Ureter (tissue), 1 donor: ENCODE data around the gene ENPP1. TPM values are rescaled to one million over a fixed set of nuclear protein-coding genes. Genes with fewer than 3 reads are reported as not detected.
A peak's percentile ranks its signal among the peaks of the same experiment; 100 is the strongest.

Experiments used
- DNase-seq: peaks from one replicate; pipeline ENCODE4 v3.0.0-alpha.2; 2020; ENCODE audit warnings: low spot score
- total RNA-seq: library from RNA; stranded (reverse); gene quantifications from one replicate; pipeline ENCODE4 v1.2.4, GENCODE V29; 2023
- donor health status: DM: yes; HTN: yes; CAD: no.

Gene ENPP1
- 9.3 TPM for total RNA-seq

DNA sequence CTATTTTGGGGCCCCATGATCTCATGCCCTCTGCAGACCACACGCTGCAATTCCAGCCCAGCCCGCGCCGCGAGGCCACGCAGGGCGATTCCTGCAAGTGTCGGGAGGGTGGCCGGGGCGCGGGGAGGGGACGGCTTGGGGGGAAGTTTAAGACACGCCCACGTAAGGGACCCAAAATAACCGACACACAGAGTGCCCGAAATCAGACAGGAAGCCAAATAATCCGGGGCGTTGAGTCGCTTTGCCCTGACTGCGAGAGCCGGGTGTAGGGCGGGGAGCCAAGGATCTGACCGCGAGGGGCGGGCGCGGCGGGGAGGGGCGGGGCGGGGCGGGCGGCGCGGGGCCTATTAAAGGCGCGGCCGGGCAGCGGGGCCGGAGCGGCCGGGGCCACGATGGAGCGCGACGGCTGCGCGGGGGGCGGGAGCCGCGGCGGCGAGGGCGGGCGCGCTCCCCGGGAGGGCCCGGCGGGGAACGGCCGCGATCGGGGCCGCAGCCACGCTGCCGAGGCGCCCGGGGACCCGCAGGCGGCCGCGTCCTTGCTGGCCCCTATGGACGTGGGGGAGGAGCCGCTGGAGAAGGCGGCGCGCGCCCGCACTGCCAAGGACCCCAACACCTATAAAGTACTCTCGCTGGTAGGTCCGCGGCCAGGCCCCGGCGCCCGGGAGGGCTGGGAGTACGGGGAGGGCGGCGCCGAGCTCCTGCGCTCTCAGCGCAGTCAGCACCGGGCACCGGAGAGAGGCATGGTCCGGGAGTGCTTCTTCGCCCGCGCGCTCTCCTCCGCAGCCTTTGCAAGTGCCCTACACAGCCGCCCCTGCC lies at the start of gene ENPP1:
ENPP1 (plus strand) TSS at position 377 of the 816 bp plus-strand sequence; CDS start at position 393, 16 bp downstream.
- peak; percentile 74 for DNase-seq

DNA sequence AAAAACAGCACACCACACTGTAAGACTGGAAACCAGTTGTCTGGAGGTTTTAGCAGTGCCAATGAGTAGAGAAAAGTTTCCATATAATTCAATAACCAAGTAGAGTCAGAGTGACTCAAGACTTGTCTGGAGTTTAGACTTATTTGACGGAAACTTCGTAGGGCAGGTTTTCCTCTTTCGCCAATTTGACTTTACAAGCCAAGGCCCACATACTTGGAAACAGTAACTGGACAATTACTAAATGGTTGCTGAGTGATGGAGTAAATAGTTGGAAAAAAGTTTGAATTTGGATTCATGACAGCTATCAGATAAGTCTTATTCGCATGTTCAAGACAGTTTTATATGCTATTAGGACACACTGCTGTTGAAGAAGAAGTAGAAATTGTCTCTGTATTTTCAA lies 48.9 kb upstream of the ENPP1 start:
- DNase-seq, result no peak

DNA sequence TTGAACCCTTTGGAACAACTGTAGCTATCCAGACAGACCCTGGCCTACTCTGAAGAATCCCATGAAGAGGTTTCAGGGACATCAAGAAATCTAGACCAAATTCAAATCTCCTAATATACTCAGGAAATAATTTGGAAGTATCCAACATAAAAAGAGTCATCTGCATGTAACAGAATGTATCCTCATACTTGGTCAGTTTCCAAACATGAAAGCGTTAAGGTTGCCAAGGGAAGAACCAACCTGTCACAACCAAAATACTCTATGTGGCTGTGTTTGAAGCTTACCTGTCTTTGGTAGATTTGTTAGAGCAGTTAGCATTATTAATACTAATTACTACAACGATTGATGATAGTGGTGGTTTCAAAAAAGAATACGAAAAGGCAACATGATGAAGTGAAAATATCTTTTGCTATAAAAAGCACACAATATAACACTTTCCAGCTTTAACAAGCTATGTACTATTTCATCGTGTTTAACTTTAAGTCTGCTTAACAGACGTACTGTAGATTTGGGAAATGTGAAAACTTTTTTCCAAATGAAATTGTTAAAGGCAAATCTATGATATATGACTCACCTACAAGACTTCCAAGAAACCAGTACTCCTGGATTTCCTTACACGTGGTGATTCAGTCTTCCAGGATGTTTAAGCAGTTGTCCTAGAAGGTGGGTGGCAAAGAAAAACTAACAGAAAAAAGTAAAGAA lies 46.6 kb upstream of the ENPP1 start:
- no peak for DNase-seq

DNA sequence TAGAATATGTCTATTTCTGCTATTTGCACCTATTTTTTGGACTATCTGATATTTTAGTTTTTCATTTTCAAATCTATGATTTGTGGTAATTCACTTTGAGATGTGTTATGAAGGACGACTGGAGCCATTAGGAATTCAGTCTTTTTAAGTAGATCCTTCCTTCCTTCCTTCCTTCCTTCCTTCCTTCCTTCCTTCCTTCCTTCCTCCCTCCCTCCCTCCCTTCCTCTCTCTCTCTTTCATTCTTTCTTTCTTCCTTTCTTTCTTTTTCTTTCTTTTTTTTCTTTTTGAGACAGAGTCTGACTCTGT lies 46.1 kb upstream of the ENPP1 start:
- DNase-seq, result no peak

DNA sequence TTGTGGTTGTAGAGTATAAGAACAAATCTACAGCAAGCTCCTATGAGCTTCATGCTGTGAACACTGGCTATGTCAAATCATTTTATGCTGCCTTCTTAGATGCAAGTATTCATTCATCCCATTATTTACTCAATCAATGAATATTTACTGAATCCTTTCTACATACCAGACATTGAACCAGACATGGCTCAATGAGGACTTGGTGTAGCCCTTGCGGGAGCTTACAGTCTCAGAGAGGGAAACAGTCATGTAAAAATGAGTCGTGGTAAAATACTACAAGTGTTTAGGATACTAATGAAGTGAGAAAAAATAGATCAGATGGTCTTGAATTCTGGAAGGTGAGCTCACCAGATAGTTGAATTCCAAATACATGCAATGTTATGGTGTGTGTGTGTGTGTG lies 44.8 kb upstream of the ENPP1 start:
- DNase-seq, result no peak

DNA sequence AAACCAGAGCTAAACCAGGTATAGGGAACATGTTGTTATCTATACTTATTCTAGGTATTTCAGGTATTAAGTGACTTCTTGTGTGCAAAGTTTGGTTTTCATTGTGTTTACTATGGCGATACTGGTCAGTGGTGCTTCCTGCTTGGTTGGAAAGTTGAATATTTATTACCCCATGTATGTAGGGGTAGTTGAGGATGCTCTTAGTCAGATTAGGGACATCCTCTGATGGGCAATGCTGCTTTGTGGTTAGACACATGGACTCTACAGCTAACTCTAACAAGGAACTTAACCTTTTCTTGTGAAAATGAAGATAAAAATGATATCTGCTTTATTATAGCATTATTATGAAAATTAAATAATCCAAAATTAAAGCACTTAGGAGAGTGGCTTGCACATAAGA lies 44.1 kb upstream of the ENPP1 start:
- no peak for DNase-seq

DNA sequence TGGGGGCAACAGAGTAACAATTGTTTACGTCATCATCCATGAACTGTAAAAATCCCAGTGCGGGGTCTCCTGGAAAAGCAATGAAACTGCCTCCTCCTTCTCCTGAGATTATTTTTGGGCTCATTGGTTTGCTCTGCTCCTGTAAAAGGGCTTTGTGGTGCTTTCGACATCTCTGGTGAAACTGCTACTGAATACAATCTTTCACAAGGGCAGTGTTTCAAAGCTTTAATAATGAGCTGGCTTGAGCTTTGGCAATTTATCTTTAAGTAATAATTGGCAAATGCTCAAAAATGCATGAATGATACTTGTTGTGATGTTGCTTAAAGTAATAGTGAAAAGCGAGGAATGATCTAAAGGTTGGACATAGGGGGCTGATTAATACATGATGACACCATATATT lies 43.5 kb upstream of the ENPP1 start:
- no peak for DNase-seq

DNA sequence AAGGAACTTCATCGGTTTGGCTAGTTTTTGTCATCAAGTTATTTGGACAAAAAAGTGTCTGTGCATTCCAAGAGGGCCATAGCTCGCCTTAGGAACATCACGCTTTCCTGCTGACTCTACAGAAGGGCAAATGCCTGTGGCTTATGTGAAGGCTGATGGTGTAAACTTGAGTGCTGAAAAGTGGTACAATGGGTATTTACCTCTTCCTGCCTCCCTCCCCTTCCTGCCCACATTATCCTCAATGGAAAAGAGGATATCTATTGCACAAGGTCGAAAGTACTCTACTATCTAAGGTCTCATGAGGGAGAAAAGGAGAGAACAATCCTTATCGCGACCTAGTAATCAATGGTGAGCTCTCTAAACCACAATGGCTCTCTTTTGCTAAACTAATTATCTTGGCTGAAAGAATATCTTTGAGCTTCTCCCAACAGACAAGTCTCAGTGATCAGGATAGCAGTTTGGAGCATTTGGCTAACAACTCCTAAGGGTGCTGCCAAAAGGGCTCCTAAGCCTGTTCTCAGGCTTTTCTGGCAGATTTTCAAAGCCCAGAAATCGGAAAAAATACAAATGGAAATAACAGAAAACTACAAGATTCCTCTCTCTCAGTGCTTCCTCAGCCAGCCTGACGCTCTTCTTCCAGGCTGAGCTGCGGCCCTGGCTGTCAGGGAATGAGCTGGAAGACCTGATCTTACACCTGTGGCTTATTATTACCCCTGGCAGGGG lies 42.6 kb upstream of the ENPP1 start:
- no peak for DNase-seq

DNA sequence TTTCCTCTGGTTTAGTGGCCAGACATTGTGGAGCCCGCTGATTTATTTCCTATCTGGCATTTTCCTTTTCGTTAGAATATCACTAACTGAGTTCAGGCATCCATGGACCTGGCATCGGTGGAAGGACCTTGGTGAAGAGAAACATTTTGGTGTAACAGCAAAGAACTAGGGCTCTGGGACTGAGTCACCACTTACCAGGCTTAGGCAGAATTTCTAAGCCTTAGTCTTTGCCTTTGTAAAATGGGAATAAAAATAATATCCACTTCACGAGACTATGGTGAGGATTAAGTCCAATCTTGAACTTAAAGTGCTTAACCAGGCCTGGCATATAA lies 42.0 kb upstream of the ENPP1 start:
- no peak for DNase-seq

DNA sequence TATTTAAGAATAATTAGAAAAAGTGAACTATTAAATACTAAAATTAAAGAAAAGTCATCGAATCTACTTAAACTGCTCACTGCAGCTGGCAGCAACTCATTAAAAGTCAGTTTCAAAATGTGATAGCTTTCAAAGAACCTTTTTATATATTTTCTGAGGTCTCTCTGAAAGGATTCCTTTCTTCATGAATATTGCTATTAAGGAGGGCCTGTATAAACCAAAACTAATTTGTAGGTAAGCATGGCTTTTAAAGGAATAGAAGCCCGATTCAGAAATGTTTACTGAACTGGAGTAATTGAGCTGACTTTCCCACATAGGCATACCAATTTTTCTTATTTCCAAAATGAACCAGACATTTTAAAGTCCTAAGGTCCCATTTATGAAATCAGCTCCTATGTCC lies 41.2 kb upstream of the ENPP1 start:
- no peak for DNase-seq

DNA sequence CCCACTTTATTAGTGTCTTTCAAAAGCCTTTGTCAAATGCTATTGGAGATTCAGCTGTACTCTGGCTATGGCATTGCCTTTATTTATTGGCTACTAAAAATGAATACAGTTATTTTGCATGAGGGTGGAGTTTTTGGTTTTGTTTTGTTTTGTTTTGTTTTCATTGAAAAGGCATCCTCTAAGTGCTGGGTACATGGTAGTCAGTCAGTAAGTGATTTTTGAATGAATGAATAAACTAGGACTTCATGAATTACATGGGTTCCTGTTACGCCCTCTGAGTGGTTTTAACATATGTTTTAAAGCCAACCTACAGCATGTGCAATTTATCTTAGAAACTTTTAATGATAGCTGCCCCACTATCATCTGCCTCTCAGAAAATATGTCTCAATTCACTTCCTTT lies 38.9 kb upstream of the ENPP1 start:
- DNase-seq, result no peak

DNA sequence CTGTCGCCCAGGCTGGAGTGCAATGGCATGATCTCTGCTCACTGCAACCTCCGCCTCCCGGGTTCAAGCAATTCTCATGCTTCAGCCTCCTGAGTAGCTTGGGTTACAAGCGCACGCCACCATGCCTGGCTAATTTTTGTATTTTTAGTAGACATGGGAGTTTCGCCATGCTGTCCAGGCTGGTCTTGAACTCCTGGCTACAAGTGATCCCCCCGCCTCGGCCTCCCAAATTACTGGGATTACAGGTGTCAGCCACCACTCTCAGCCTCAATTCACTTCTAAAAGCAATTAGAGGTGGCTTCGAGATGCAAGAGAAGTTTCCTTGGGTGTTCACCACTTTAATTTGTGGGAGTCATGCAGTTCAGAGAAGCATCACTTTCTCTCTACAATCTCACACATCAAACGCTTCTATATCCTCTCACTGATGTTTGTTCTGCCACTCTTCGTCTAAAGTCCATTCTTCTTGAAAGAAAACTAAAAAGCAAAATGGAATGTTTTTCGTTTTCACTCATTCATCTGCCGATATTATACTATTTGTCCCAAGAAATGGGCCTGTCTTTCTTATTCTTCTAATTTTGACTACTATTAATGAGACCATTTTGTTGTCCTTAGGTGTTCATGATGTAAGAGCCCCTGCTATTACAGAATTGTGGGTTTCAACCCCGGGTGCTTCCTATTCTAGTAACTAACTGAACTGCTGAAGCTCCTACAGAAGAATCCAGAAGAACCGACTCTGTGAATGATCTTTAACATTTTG lies 38.3 kb upstream of the ENPP1 start:
- DNase-seq, result no peak

DNA sequence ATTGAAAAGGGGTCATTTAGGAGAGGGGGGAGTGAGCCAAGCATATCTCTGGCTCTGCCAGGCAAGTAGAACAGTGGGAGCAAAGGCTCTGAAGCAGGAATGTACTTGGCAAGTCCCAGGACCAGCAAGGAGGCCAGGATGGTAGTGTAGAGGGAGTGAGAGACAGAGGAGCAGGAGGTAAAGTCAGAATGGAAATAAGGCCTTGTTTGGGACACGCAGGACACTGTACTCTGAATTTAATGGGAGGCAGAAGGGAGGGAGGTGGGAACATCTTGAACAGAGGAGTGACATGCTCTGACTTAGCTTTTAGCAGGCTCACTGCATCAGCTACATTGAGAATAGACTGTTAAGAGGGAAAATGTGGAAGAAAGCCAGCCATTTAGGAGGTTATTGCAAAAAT lies 37.0 kb upstream of the ENPP1 start:
- no peak for DNase-seq

DNA sequence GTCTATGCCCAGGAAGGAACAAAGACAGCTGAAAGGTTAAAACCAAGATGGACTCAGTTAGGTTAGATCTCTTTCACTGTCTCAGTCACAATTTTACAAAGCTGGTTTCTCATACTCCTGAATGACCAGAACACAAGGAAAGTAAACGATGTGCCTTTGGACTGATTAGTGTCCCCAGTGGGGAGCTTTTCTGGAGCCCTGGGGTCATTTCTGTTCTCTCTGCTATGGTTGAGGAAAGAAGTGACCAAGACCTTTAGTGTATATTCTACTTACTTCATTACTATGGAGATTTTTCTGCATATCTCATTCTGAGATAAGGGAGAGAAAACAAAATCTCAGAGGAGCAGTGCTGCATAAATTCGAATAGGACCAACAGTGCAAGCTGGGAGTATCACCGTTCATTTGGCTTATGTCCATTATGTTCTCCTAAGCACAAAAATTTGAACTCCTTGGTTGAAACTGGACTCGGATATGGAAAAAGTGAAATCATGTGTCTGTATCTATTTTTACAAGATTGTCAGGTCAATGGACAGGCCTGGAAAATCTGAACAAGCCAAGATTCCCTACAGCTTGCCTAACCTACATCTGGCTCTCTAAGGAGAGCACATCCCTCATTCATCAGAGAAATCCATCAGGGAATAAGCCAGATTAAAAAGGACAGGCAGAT lies 34.4 kb upstream of the ENPP1 start:
- DNase-seq, result no peak

DNA sequence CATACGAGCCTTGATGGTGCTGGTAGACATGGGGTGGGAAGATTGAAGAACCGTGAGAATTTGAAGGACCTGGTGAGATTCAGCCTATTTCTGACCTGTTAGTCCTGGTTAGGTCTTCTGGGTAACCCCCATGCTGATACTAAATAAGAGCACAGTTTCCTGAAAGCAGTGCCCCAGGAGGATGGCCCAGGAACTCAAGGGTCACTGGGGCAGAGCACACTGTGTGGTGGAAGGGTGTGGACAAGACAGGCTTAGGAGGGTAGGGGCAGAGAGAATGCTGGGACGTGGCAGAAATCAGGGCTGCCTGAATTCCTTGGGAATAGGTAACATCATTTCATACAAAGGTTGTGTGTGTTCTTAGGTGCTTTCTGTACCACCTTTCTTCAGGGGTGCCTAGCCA lies 31.9 kb upstream of the ENPP1 start:
- no peak for DNase-seq

DNA sequence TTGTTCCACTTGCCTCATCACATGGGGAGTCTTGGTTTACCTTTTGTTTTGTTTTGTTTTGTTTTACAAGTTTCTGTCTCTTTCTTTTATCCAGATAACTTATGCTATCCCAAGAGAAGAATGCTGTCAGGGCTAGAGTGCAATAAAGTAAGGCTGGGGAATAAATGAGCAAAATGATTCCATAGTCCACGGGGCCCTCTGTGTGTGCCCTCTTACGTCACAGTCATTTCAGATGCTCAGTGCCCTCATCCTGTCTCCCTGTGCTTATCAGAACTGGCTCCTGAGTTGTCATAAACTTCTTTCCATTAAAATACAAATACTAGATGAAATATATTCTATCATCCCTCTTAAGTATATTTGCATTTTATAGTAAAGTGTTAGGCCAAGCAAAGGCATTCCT lies 30.8 kb upstream of the ENPP1 start:
- DNase-seq, result no peak

DNA sequence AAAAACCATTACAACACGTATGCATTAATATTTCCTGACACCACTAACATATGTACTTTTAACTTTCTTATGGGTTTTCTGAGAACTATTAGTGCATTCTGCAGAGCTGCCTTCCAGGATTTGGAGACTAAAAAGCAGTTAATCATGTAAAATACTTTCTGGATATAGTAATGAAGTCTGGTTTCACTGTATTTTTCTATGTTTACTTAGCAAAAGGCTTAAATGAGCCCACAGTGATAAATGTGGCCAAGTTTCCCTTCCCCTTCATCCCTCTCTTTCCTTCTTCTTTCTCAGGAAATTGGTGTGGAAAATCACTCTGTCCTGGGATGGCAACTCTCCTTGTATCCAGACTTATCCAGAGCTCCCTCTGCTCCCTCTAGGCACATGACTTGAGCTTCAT lies 29.7 kb upstream of the ENPP1 start:
- no peak for DNase-seq

DNA sequence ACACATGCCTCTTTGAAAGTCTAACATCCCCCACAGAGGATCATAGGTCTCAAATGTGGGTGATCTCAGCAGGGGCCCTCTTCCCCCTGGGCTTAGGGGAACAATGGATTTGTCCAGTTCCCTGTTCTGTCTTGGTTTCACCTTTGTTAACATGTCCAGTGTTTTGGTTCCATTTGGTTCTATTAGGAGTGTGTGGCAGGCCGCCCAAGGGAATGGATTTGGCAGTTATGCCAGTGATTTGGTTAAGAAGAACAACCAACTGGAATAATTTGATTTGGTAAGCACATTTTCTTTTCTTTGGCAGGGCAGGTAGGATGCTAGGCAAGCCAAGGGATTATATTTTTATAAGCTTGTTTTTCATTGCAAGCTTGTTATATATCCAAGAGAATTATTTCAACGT lies 28.5 kb upstream of the ENPP1 start:
- DNase-seq, result no peak

DNA sequence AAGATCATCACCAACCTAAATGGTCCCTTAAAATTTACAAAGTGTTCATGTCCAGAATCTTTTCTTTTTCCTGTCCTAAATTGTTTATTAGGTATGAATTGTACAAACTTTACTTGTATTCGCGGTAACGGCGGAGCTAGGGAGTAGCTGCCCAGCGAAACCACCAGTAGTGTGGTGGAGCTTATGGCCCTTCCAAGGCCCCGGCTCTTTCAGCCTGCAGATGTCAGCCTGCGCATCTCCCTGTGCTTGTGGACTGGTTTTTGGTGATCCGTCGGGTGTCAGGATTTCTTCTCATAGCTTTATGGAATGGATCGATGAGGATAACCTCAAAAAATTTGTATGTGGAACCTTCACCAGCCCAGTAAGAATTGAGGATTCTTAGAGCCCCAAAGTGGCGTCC lies 27.2 kb upstream of the ENPP1 start:
- DNase-seq, result no peak

DNA sequence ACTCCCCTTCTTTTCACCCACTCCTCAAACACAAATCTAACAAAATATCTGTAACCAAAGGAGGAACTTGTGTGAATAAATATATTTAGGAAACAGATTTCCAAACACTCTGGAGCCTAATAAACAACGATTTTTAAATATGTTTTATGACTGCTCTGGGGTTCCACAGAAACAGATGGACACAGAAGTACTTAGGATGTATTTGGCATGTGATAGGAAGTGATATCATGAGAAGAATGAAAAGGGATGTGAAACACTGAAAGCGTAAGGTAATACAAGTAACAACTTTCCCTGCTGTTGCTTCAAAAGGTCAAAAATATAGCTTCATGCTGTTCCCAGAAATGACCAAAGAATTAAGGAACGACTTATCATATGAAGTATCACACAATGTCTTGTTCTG lies 26.1 kb upstream of the ENPP1 start:
- DNase-seq, result no peak

DNA sequence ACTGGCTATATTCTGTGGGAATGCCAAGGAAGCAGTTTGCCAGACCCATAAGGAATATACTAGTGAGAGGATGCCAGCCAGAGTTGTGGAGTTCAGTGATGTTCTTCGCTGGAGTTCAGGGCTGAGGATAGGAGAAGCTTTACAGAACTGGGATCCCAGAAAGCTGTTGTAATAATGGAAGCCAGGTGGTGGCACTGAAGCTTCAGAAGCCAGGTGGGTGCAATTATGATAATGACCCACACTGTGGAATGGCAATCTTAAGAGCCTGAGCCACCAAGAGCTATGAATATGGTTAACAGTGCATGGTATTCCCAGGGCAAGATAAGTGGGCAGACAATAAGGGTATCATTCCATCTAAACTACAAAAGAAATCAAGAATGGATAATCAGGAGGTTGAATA lies 25.1 kb upstream of the ENPP1 start:
- DNase-seq, result no peak

DNA sequence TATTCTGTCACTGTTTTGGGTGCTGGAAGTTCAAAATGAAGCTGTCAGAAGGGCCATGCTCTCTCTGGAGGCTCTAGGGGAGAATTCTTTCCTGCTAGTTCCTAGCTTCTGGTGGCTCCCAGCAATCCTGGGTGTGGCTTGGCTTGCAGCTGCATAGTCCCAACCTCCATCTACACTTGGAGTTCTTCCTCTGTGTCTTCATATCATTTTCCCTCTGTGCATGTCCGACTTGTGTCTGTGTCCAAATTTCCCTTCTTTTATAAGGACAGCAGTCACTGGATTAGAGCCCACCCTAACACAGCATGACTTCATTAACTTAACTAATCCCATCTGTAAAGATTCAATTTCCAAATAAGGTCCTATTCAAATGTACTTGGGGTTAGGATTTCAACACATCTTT lies 23.3 kb upstream of the ENPP1 start:
- DNase-seq, result no peak
